ENCODE data around the gene GCH1.
"Not testable (repeated sequence)": the region's sequence is repeated elsewhere in the genome, so short reads cannot be mapped to it uniquely, and the experiment has no call there.

The GCH1 gene

DNA sequence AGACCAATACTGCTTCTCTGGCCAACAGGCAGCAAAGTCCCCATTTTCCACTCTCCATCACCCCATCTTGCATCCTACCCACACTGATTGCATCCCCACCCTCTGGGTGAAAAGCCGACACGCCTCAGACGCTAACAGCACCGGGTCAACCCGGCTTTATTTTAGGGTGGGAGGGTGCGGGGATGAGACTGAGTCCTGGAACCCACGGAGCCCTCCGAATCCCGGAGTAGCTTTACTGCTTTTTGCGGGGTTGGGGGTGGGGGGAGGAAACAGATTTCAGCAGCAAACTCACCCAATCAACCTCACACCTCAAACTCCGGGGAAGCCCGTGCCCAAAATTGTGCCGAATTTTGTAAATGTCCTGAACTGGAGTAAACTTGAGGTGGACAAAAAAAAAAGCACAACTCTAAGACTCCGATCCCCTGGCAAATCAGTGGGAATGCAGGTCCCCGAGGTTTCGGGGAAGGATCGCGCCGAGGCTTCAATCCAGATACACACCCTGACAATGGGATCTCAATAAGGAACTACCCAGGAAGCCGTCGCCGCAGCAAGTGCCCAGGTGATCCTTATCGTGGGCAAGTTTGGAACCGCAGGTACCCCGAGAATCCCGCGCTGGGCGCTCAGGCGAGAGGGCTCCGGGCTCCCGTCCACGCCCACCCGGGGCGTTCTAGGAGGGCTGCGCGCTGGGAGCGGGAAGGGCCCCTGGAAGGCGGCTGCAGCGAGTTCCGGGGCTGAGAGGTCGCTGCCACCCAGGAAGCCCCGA lies 1.1 kb downstream of the GCH1 start:
- H3K9me3 ChIP-seq (ENCODE audit: control insufficient read depth, low read length): no peaks in the 10 kb centered on the region
- peak overlapping the region; percentile 77 for H3K27ac ChIP-seq
- no peaks in the 10 kb centered on the region for H3K36me3 ChIP-seq (ENCODE audit: control insufficient read depth, insufficient read depth, low read length)
- TF ChIP-seq, protein P1, sequence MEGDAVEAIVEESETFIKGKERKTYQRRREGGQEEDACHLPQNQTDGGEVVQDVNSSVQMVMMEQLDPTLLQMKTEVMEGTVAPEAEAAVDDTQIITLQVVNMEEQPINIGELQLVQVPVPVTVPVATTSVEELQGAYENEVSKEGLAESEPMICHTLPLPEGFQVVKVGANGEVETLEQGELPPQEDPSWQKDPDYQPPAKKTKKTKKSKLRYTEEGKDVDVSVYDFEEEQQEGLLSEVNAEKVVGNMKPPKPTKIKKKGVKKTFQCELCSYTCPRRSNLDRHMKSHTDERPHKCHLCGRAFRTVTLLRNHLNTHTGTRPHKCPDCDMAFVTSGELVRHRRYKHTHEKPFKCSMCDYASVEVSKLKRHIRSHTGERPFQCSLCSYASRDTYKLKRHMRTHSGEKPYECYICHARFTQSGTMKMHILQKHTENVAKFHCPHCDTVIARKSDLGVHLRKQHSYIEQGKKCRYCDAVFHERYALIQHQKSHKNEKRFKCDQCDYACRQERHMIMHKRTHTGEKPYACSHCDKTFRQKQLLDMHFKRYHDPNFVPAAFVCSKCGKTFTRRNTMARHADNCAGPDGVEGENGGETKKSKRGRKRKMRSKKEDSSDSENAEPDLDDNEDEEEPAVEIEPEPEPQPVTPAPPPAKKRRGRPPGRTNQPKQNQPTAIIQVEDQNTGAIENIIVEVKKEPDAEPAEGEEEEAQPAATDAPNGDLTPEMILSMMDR (IDR thresholded peaks at IDR 0.05): no peak
- no peaks in the 10 kb centered on the region for H3K27me3 ChIP-seq (ENCODE audit: control insufficient read depth, insufficient read depth, low read length)
- H3K9ac ChIP-seq: no peak overlapping the region
- H3K79me2 ChIP-seq: no peaks in the 10 kb centered on the region
- no peaks in the 10 kb centered on the region for H3K4me1 ChIP-seq
- peak overlapping the region; percentile 71 for H3K4me3 ChIP-seq (ENCODE audit: low read depth, low read length)
- peak overlapping the region; percentile 99 for H3K4me2 ChIP-seq (ENCODE audit: low read length)
- peak overlapping the region; percentile 98 for H2AFZ ChIP-seq

DNA sequence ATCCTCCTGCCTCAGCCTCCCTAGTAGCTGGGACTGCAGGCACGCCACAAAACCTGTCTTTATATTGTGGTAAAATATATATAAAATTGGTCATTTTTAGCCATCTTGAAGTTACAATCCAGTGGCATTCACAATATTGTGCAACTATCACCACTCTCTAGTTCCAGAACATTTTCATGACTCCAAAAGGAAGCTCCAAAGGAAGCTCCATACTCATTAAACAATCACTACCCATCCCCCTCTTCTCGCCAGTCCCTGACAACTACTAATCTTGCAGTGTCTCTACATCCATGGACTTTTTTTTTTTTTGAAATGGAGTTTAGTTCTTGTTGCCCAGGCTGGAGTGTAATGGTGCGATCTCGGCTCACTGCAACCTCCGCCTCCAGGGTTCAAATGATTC lies 3.1 kb downstream of the GCH1 start:
- TF ChIP-seq, protein P1 (IDR thresholded peaks at IDR 0.05): no peak
- H2AFZ ChIP-seq: no peak overlapping the region
- H3K9ac ChIP-seq: no peak overlapping the region
- no peaks in the 10 kb centered on the region for H3K27me3 ChIP-seq (ENCODE audit: control insufficient read depth, insufficient read depth, low read length)
- no peak overlapping the region for H3K4me2 ChIP-seq (ENCODE audit: low read length)
- no peaks in the 10 kb centered on the region for H3K36me3 ChIP-seq (ENCODE audit: control insufficient read depth, insufficient read depth, low read length)
- no peaks in the 10 kb centered on the region for H3K79me2 ChIP-seq
- H3K4me3 ChIP-seq (ENCODE audit: low read depth, low read length): no peak overlapping the region
- no peaks in the 10 kb centered on the region for H3K4me1 ChIP-seq
- no peak overlapping the region for H3K27ac ChIP-seq
- H3K9me3 ChIP-seq (ENCODE audit: control insufficient read depth, low read length): no peaks in the 10 kb centered on the region

DNA sequence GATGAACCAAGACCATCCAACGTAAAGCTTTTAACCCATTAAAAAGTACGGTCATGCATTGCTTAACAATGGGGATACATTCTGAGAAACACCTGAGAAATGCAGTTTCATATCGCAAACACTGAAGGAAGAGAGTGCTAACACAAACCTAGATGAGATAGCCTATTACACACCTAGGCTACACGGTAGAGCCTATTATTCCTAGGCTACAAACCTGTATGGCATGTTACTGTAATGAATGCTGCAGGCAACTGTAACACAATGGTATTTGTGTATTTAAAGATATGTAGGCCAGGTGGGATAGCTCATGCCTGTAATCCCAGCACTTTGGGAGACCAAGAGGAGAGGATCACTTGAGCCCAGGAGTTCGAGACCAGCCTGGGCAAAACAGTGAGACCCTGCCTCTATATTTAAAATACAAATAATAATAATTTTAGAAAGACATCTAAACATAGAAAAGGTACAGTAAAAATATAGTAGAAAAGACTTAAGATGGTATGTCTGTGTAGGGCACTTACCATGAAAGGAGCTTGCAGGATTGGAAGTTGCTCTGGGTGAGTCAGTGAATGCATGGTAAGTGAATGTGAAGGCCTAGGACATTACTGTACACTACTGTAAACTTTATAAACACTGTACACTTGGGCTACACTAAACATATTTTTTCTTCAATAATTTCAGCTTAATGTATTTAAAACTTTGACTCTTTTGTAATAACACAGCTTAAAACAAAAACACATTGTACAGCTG lies 4.6 kb downstream of the GCH1 start:
- not testable (repeated sequence) for H3K9me3 ChIP-seq (ENCODE audit: control insufficient read depth, low read length); H3K27me3 ChIP-seq (ENCODE audit: control insufficient read depth, insufficient read depth, low read length); H3K79me2 ChIP-seq; H3K27ac ChIP-seq; H2AFZ ChIP-seq; H3K4me1 ChIP-seq; H3K4me3 ChIP-seq (ENCODE audit: low read depth, low read length); H3K4me2 ChIP-seq (ENCODE audit: low read length); H3K36me3 ChIP-seq (ENCODE audit: control insufficient read depth, insufficient read depth, low read length); H3K9ac ChIP-seq

DNA sequence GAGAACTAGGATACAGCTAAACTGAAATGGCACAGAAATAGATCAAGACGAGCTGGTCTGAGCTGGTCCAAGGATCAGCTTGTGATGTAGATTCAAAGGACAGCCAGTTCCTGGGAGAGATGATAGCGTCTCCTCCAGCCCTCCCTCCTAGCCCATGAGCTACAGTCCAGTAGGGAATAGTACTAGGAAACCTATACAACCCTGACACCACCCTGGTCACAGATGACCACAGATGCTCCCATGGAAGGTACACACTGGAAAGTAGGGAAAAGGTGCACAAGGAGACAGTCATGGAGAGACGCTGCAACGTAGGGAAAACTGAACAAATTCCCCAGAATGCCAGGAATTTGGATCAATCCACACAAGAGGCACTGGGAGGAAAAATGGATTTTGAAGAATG lies 6.9 kb downstream of the GCH1 start:
- no peaks in the 10 kb centered on the region for H3K4me1 ChIP-seq
- H3K9ac ChIP-seq: no peak overlapping the region
- H3K79me2 ChIP-seq: peaks cover 4% of the 10 kb centered on the region
- no peaks in the 10 kb centered on the region for H3K27me3 ChIP-seq (ENCODE audit: control insufficient read depth, insufficient read depth, low read length)
- H3K4me2 ChIP-seq (ENCODE audit: low read length): no peak overlapping the region
- no peak overlapping the region for H3K27ac ChIP-seq
- no peaks in the 10 kb centered on the region for H3K36me3 ChIP-seq (ENCODE audit: control insufficient read depth, insufficient read depth, low read length)
- TF ChIP-seq, protein P1 (IDR thresholded peaks at IDR 0.05): no peak
- no peak overlapping the region for H2AFZ ChIP-seq
- no peaks in the 10 kb centered on the region for H3K9me3 ChIP-seq (ENCODE audit: control insufficient read depth, low read length)
- H3K4me3 ChIP-seq (ENCODE audit: low read depth, low read length): no peak overlapping the region

DNA sequence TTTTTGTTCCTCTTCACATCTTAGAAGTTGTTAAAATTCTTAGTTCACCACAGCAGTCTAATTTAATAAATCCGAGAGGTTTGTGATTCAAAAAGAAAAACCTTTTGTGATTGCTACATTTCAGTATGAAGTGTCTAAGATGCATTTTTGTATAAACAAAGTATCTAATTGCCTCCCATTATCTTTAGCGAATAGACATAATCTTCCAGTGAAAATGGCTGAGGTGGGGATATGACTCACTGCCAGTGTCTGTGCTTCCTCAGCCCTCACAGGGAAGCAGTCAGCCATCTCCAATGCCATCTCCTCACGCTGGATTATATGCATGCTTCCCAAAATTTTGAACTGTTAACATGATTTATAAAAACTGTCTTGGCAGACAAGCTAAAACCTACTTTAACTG lies 7.6 kb downstream of the GCH1 start:
- H3K9me3 ChIP-seq (ENCODE audit: control insufficient read depth, low read length): no peaks in the 10 kb centered on the region
- no peaks in the 10 kb centered on the region for H3K27me3 ChIP-seq (ENCODE audit: control insufficient read depth, insufficient read depth, low read length)
- H3K4me1 ChIP-seq: no peaks in the 10 kb centered on the region
- H3K9ac ChIP-seq: no peak overlapping the region
- H3K79me2 ChIP-seq: peaks cover 4% of the 10 kb centered on the region
- no peak overlapping the region for H2AFZ ChIP-seq
- H3K4me3 ChIP-seq (ENCODE audit: low read depth, low read length): no peak overlapping the region
- no peak overlapping the region for H3K27ac ChIP-seq
- no peaks in the 10 kb centered on the region for H3K36me3 ChIP-seq (ENCODE audit: control insufficient read depth, insufficient read depth, low read length)
- TF ChIP-seq, protein P1 (IDR thresholded peaks at IDR 0.05): no peak
- no peak overlapping the region for H3K4me2 ChIP-seq (ENCODE audit: low read length)
